Jurkat, Clone E6-1 (cell line): Measurements from ENCODE around the gene TINCR.

Experiments used
- DNase-seq: peaks from one replicate; pipeline ENCODE4 v3.0.0-alpha.2; 2011; ENCODE audit warnings: low read depth, low spot score
- H3K4me3 ChIP-seq: 2 replicates; pipeline ENCODE4 v1.5.1; 2011; ENCODE audit warnings: mild to moderate bottlenecking, low read length, control low read depth, moderate library complexity

TINCR gene

GRCh38 chr19:5590865-5591154, 23.1 kb upstream of the TINCR start:
- no peak overlapping the region for H3K4me3 ChIP-seq
- DNase-seq: no peak

GRCh38 chr19:5590151-5590864, 22.6 kb upstream of the TINCR start:
- no peak overlapping the region for H3K4me3 ChIP-seq
- DNase-seq: no peak

- DNase-seq: no peak
- no peak overlapping the region for H3K4me3 ChIP-seq
Measured at GRCh38 chr19:5588906-5589676, 21.3 kb upstream of the TINCR start.

DNA sequence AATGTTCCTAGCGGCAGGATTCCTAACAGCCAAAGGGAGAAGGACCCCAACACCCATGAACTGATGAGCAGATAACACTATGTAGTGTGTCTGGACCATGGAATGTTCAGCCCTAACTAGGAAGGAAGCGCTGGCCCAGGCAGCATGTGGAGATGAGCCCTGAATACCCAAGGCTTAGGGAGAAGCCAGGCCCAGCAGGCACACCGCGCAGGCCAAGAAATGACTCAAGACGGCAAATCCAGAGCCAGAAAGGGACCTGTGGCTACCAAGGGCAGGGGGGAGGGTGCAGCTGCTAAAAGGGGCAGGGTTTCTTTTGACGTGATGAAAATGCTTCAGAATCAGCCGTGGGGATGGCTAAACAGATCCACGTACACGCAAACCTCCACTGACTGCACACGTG, 20.7 kb upstream of the TINCR start:
- no peak for DNase-seq
- H3K4me3 ChIP-seq: no peak overlapping the region

- no peak for DNase-seq
- H3K4me3 ChIP-seq: no peak overlapping the region
Measured at GRCh38 chr19:5587661-5588060, 19.9 kb upstream of the TINCR start.

GRCh38 chr19:5587071-5587455, 19.3 kb upstream of the TINCR start:
- DNase-seq: no peak
- H3K4me3 ChIP-seq: no peak overlapping the region

DNA sequence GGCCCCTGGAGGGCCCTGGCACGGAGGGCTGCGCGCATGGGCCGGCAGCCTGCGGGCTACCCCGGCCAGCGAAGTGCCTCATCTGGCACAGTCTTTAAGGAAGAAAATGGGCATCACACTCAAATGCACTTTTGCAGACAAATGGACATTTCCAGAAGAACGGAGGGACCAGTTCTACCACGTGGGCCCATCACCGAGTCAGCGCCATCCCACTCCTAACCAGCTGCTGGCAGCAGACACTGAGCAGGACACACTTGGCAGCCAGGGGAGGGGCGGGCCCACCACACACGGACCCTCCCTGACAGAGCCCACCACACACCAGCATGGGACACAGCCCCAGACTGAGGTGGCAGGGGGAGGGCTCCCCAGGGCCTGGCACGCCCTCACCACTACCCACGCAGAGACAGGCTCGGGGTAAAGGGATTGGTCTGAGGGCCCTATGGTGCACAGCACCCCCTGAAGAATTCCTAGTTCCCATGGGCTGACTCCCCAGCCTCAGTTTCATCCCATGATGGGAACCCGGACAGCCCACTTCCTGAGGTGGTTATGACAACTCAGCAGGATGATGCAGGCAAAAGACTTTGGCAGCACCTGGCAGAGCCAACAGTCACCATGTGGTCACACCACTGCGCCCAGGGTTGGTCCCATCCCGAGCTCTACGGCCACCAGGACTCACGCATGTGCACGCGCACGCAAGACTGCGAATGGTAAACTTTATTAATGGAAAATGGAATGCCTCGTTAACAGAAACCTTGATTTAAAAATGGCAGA, 18.7 kb upstream of the TINCR start:
- peak; percentile 72 for DNase-seq
- H3K4me3 ChIP-seq: peak overlapping the region; percentile 37

- DNase-seq: peak; percentile 86
- H3K4me3 ChIP-seq: peak overlapping the region; percentile 37
Measured at GRCh38 chr19:5585461-5586299, 17.9 kb upstream of the TINCR start.

GRCh38 chr19:5580161-5580571, 12.4 kb upstream of the TINCR start:
- H3K4me3 ChIP-seq: no peak overlapping the region
- no peak for DNase-seq

- no peak for DNase-seq
- no peak overlapping the region for H3K4me3 ChIP-seq
Measured at GRCh38 chr19:5579697-5580096, 11.9 kb upstream of the TINCR start.

DNA sequence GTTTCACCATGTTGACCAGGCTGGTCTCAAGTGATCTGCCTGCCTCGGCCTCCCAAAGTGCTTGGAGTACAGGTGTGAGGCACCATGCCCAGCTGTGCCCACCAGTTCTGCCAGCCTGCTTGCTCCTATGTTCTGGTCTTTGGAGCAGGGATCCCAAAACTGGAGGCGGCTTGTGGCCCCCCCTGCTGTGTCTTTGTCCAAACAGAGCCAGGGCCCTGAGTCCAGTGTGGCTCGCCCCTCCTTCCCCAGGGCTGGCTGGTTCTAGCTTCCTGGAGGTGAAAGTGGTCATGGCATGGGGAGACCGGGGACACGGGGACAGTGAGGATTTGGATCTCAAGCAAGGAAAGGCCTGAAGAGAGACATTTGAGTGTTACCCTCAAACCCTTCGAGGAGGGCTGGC, 11.5 kb upstream of the TINCR start:
- no peak for DNase-seq
- H3K4me3 ChIP-seq: no peak overlapping the region

GRCh38 chr19:5578097-5578846, 10.5 kb upstream of the TINCR start:
- peak; percentile 45 for DNase-seq
- no peak overlapping the region for H3K4me3 ChIP-seq

DNA sequence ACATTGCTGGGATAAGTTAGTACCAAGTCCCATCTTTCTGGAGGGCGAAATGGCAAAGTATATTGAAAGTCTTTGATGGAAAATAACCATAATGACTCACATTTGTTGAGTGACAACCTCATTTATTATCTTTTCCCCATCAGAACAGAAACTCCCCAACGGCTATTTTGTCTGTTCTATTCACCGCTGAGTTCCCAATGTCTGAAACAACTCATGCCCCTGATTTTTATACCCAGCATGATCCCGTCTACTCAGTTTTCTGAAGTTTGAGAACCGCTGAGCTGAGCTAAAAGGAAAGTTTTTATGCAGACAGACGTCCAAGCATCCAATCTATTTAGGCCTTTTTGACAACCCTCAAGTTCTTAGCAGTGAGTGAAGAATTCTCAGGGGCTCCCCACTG, 7.8 kb upstream of the TINCR start:
- no peak for DNase-seq
- H3K4me3 ChIP-seq: no peak overlapping the region

GRCh38 chr19:5572556-5573286, 5.0 kb upstream of the TINCR start:
- no peak overlapping the region for H3K4me3 ChIP-seq
- DNase-seq: no peak

DNA sequence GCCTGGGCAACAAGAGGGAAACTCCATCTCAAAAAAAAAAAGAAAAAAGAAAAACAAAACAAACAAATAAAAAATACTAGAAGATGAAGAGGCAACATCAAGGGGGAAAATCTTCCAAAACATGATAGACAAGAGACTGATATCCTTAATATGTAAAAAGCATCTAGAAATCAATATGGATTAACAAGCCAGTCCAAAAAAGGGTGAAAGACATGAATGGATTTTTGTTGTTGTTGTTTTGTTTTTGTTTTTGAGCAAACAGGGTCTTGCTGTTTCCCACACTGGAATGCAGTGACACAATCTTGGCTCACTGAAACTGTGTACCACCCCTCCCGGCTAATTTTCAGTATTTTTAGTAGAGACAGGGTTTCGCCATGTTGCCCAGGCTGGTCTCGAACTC, 4.0 kb upstream of the TINCR start:
- DNase-seq: no peak
- H3K4me3 ChIP-seq: no peak overlapping the region

DNA sequence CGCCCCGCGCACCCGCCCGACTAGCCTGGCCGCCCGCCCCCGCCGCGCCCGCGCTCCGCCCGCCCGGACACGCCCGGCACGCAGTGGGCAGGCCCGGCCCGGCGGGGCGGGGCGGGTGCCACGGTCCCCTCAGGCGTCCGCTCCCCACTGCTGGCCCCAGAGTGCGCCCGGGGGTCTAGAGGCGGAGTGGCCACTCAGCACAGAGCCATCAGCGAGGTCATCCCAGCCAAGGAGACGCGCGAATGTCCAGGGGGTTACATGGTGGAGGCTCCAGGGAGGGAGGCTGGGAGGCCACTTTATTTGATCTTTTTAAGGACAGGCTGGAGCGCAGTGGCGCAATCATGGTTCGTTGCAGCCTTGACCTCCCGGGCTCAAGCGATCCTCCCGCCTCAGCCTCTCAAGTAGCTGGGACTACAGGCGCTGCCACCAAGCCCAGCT, 236 bp upstream of the TINCR start:
- no peak for DNase-seq
- no peak overlapping the region for H3K4me3 ChIP-seq

DNA sequence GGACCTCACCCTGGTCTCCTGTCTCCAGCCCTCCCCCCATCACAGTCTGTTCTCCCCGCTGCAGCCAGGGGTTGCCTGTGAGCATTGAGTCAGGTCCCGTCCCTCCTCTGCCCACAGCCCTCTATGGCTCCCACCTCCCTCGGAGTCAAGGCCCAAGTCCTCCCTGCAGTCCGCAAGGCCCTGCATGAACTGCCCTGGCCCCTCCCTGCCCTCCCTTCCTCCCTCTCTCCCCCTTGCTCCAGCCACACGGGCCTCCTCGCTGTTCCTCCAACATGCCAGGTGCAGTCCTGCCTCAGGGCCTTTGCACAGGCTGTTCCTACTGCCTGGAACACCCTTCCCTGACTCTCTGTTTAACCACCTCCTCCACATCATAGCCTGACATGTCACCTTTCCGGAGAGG, 2.8 kb downstream of the TINCR start:
- DNase-seq: no peak
- no peak overlapping the region for H3K4me3 ChIP-seq

GRCh38 chr19:5563935-5564612, 3.7 kb downstream of the TINCR start:
- H3K4me3 ChIP-seq: no peak overlapping the region
- no peak for DNase-seq
